Gastrocnemius medialis (tissue), 4 donors: ENCODE data around the gene ERC2.

Source experiments
- CTCF ChIP-seq, 5 experiments: fragments of 450-650 bp in 3 of 5; fragments of 200-600 bp in 2 of 5; sonication (generic) in 2 of 5; IDR thresholded peaks in 4 of 5; conservative IDR thresholded peaks in 1 of 5; 1 replicate in 4 of 5; 2 replicates in 1 of 5; pipeline ENCODE4 v1.5.1; 2016 to 2019; ENCODE audit warnings: antibody characterized with exemption in 5 of 5, mild to moderate bottlenecking in 3 of 5, moderate library complexity in 3 of 5
- POLR2A ChIP-seq, 2 donors: fragments of 450-650 bp; IDR thresholded peaks; one replicate each; pipeline ENCODE4 v1.6.1; 2017; ENCODE audit warnings: antibody characterized with exemption in 2 of 2, mild to moderate bottlenecking in 2 of 2, moderate library complexity in 2 of 2

DNA sequence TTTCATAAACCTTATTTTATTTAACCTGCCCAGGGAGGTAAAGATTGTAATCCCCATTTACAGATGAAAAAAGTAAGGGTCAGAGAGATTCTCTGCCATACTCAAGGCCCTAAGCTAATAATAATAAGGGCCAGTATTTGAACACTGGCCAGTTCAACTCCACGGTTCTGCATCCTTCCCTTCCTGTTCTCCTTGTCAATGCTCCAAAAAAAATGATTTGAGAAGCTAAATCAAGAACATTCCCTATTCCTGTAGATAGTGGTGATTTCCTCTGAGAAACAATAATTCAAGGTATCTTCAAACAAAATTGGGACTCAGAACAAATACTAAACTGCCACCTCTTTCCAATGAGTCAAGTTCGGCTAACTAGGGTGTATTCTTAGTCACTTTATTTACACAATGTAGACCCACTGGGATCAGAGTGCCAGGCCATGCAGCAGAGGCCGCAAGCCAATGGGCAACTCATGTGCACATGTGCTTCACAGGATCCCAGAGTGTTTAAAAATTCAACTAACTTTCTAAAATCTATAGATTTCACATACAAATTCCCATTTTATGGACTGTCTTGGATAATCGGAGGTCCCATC is 521.6 kb downstream of the ERC2 start:
- TF ChIP-seq CTCF (IDR thresholded peaks at IDR 0.05 in 4 of 5, conservative IDR thresholded peaks at IDR 0.05 in 1 of 5) = no peak
- TF ChIP-seq POLR2A (IDR thresholded peaks at IDR 0.05) = no peak
